HG02588 (cell line): Measurements from ENCODE around the gene CD74.
"Not testable (repeated sequence)": the region's sequence is repeated elsewhere in the genome, so short reads cannot be mapped to it uniquely, and the experiment has no call there.

Experiments
- ATAC-seq: cut with Tn5 transposase; IDR thresholded peaks from one replicate; pipeline ENCODE4 v1.9.1; 2021; ENCODE audit warnings: mild to moderate bottlenecking, moderate library complexity; ENCODE audit not compliant: unreplicated experiment

CD74 gene

GRCh38 chr5:150441813-150442698 is 29.3 kb upstream of the CD74 start:
- ATAC-seq = no peak

- ATAC-seq = no peak
Observed at GRCh38 chr5:150440948-150441812, 28.5 kb upstream of the CD74 start.

- ATAC-seq = no peak
Observed at GRCh38 chr5:150438873-150439546, 26.3 kb upstream of the CD74 start.

GRCh38 chr5:150436141-150436680 is 23.5 kb upstream of the CD74 start:
- peak; percentile 96 for ATAC-seq

- ATAC-seq = no peak
Observed at GRCh38 chr5:150434464-150434863, 21.8 kb upstream of the CD74 start.

- no peak for ATAC-seq
Observed at GRCh38 chr5:150431574-150431973, 18.9 kb upstream of the CD74 start.

- ATAC-seq = no peak
Observed at GRCh38 chr5:150431048-150431447, 18.3 kb upstream of the CD74 start.

GRCh38 chr5:150429410-150429873 is 16.7 kb upstream of the CD74 start:
- ATAC-seq = peak; percentile 70

- no peak for ATAC-seq
Observed at GRCh38 chr5:150428978-150429377, 16.3 kb upstream of the CD74 start.

GRCh38 chr5:150428106-150428876 is 15.6 kb upstream of the CD74 start:
- ATAC-seq = no peak

- ATAC-seq = not testable (repeated sequence)
Observed at GRCh38 chr5:150426165-150426564, 13.5 kb upstream of the CD74 start.

- no peak for ATAC-seq
Observed at GRCh38 chr5:150422758-150423157, 10.0 kb upstream of the CD74 start.

- no peak for ATAC-seq
Observed at GRCh38 chr5:150422075-150422474, 9.4 kb upstream of the CD74 start.

GRCh38 chr5:150419630-150420270 is 7.0 kb upstream of the CD74 start:
- ATAC-seq = no peak

GRCh38 chr5:150413902-150414790 is 1.4 kb upstream of the CD74 start:
- ATAC-seq = not testable (repeated sequence)

- ATAC-seq = no peak
Observed at GRCh38 chr5:150413176-150413901, 629 bp upstream of the CD74 start.

GRCh38 chr5:150411245-150411979 is 1.3 kb downstream of the CD74 start:
- ATAC-seq = no peak
